NCI-H146 (cell line): ENCODE results near the gene CNTD1.

Source experiments
- DNase-seq: peaks from one replicate; lab custom pipeline; 2025; lab: John Stamatoyannopoulos, UW

Gene CNTD1

DNA sequence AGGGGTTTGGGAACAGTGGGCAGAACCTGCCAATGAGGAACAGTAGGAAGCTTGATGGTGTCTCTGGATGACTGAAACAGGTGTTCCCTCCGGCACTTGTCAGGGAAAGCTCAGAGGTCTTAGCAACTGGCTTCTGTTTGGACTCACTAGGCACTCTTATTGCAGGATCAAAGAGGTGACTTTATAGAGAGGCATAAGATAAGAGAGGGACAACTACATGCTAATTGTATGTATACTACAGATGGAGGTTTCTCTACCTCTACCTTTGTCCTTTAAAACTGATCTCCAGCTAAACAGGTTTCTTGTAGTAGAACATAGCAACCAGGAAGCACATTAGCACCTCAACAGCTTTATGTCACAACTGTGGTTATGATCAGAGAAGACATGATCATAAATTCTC is 7.6 kb downstream of the CNTD1 start:
- no peak for DNase-seq

DNA sequence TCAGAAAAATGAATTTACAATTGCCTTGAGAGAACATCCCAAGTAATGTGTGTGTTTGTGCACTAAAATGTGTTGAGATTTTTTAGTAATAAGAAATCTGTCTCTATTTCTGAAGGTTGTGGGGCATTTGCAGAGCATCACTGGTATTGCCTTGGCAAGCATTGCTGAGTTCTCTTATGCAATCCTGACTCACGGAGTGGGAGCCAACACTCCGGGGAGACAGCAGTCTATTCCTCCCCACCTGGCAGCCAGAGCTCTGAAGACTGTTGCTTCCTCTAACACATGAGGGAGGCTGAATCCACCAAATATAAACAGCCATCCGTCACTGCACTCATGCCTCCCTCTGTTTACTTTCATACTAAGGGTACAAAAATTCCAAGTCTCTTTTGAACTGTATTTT is 10.6 kb downstream of the CNTD1 start:
- no peak for DNase-seq

DNA sequence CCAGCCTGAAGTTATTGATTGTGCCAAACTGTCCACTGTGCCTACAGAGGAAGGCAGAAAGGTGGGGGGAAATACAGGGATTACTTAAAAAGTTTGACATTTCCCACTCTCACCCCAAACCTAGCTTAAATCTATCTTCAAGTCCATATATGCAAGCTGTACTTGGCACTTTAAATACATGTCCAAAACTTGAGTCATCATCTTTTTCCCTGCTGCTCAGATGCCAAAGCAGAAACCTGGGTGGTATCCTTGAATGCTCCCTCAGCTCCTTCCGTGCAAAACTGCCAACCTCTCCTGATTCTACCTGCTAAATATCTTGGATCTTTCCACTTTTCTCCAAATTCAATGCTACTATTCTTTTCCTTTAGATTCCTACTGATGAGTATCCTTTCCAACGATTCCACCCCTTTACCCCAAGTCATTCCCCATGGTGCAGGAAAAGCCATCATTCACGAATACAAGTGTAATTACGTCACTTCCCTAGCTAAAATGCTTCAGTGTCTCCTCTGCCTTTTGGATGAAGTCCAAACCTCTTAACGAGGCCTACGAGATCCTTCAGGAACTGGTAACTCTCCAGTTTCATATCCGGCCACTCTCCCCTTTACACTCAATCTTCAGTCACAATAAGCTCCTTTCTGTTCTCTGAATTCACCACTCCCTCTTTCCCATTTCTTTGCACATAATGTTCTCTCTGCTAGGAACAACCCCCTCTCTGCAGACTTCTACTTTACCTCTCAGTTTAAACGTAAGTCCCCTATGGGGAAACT is 16.2 kb downstream of the CNTD1 start:
- DNase-seq = no peak

DNA sequence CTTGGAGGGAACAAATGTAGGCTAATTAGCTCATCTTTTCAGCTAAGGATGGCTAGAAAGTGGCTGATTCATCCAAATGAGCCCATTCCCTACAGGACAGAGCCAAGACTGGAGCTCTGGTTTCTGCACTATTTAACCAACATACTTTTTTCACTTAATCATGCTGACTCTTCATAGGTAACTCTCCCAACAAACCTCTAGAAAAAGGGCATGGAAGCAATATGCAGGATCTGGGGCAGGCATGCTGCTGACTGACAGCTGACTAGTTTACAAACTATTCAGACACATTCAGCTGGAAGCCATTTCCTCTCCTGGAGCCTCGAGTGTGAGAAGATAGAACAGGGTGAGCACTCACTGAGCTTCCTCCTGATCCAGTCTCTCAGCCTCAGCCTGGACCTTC is 19.2 kb downstream of the CNTD1 start:
- no peak for DNase-seq

DNA sequence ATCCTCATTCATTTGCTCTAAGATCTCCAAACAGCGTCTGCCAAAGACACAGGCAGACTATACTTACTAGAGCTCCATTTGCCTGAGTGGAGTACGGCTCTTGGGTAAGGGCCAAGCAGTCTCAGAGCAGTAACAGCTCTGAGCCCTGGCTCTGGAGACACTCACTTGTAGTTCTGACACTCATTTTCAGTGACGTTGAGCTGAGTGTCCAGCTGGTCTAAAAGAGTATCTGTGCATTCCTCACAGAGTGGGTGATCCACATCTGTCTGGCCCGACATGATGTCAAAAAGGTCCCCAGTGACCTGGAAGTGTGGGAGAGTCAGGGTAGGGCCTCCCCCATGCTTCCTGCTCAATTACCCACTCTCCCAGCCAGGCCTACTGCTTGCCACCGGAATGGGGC is 19.7 kb downstream of the CNTD1 start:
- no peak for DNase-seq

DNA sequence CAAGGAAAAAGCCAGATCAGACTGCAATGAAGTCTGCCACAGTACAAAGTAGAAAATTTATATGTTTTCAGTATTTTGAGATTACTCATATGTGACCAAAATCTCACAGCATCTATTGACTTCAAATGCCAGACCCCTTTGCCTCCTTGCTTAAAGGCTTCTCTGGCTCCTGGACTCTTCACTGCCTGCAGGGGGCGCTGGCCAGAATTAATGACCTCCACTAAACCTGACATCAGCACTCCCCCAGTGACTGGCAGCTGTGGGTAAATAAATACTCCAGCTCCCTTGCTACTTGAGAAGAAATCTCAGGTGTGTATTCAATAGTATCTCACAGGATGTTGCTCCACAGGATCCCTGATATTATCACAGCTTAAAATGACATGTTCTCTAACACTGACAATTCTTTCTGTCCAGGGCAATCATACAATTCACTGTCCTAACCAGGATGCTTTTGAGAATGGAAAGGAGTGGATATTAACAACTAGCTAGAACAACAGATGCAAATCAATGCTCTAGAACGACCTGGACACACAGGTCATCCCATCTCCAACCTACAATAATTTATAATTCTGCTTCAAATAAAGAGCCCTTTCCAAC is 21.4 kb downstream of the CNTD1 start:
- peak; percentile 74 for DNase-seq

DNA sequence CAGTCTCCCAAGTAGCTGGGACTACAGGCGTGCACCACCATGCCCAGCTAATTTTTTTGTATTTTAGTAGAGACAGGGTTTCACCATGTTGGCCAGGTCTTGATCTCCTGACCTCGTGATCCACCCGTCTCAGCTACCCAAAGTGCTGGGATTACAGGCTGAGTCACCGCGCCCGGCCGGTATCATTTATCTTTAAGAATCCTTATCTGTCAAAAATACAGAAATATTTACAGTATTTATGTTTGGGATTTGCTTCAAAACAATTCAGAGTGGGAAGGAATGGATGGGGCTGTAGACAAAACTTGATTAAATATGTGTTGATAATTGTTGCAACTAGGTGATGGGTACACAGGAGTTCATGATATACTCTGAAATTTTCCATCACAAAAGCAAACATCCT is 22.5 kb downstream of the CNTD1 start:
- DNase-seq = no peak

DNA sequence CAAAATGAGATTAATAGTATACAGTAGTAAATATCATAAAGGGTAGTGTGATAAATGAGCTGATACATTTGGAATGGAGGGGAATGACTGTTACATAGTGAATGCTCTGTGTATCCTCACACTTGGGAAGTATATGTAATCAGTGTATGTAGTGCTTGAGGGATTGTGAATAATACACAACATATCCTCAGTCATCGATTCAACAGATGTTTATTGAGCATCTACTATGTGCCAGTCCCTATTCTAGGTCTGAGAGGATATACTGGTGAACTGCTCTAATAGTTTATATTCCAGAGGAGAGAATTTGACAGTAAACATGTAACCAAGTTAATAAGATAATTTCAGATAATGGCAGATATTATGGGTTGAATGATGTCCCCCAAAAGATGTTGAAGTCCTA is 28.8 kb downstream of the CNTD1 start:
- DNase-seq = no peak

DNA sequence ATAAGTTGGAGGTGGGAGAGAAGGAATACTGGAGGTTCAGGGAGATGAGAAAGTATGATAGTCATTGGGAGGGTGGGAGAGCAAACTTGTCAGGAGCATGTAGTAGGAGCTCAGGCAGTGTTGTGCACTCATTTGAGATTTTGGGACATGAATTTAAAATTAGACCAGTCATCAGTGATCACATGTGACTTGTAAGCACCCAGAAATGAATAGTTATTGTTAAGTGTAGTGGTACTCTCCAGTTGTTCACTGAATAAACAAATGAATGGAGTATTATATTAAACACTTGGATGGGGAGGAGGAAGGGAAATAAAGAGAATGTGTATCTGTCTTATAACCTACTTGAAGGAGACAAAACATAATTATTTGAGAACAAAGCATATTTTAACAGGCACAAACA is 32.3 kb downstream of the CNTD1 start:
- no peak for DNase-seq

DNA sequence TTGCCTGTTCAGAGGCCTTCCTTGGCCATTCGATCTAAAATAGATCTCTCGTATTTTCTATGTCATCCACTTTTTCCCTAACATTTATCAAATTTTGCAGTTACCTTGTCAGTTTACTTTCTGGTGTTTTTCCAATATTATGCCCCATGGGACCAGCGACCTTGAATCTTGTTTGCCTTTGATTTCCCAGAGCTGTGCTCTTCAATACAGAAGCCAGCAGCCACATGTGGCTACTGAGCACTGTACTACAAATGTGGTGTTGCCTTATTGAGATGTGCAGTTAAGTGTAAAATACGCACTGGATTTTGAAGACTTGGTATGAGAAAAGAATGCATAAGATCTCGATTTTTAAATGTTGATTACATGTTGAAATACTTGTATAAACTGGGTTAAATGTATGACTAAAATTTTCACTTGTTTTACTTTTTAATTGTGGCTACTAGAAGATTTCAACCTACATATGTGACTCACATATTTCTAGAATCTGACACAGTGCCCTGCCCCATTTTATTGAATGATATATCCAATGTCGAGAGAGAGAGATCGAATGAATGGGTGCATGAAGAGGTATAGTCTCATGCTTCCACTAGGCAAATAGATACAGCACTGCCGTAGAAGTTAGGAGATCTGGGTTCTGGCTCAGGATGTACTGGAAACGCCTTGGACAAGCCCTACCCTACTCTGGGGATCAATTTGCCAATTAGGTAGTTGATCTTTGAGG is 33.7 kb downstream of the CNTD1 start:
- peak; percentile 43 for DNase-seq

DNA sequence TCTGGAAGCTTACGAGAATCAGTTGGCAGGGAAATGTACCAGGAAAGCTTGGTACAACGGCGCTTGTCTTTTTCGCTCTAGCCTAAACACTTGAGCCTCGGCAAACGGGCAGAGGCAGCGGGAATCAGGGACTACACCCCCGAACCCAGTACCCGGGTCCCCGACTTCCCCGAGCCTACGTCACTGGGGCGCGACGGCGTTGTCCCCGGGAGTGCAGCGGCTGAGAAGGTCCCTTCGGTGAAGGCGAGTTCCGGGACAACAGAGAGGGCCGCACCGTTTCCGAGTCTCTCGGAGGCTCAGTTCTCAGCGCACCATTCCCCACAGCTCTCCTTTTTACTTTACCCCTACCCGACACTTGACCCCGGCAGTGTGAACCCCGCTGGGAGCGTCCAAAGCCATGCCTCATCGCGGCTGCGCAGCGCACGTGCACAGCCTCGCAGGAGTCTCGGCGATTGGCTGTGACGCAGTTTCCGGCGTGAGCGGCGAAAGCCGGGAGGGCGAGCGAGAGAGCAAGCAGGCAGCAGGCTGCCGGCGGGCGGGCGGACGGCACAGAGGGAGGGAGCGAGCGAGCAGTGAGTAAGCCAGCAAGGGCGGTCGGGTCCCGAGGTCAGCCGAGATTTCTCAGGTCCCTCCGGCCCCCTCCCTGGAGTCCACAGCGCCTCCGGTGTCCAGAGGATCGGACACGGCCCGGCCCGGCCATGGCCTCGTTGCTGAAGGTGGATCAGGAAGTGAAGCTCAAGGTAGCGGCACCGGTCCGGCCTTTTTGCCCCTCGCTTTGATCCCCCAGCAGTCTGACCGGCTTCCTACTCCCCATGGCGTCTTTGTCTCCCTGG is 34.5 kb downstream of the CNTD1 start, which contains the start of gene PSME3:
PSME3 (plus strand) TSS at position 464 of the 833 bp plus-strand sequence; CDS start at position 699, 235 bp downstream.
- DNase-seq = peak; percentile 88

DNA sequence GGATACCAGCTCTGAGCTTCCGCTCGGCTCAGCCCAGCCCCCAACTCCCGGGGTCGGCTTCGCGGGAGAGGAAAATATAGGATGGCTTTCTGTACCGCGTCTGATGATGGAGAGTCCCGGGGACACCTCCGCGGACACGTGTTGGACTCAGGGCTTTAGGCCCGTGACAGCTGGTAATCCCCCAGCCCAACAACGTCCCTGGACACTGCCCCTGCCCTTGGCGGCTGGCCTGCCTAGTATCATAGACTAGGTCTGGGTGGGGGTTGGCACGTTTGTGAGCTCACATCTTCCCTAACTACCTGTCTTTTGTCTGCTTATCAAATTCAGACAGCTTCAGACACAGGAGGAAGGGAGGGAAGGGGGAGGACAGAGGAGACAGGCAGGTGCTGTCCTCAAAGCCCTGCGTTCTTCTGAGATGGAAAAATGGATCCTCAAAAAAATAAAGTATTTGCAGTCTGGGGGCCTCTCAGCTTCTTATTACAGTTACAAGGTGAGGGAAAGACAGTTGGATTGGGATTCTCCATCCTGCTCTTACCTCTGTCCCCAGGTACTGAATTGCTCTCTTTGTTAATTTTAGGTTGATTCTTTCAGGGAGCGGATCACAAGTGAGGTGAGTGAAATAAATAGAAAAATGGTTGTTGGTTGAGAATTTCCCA is 35.2 kb downstream of the CNTD1 start:
- DNase-seq = peak; percentile 71

DNA sequence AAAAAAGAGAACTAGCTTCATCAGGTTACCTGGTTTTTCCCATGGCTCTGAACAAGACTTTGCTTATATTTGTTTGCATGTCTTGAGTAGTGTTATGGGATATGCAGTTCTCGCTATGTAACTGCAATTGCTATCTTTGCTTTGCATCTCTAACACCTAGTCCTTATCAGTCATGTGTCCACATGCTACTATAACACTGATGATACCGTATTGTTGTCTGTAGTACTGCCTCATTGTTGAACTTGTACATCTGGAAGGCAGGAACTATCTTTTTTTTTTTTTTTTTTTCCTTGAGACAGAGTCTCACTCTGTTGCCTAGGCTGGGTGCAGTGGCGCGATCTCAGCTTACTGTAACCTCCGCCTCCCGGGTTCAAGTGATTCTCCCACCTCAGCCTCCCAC is 37.1 kb downstream of the CNTD1 start:
- DNase-seq = no peak

DNA sequence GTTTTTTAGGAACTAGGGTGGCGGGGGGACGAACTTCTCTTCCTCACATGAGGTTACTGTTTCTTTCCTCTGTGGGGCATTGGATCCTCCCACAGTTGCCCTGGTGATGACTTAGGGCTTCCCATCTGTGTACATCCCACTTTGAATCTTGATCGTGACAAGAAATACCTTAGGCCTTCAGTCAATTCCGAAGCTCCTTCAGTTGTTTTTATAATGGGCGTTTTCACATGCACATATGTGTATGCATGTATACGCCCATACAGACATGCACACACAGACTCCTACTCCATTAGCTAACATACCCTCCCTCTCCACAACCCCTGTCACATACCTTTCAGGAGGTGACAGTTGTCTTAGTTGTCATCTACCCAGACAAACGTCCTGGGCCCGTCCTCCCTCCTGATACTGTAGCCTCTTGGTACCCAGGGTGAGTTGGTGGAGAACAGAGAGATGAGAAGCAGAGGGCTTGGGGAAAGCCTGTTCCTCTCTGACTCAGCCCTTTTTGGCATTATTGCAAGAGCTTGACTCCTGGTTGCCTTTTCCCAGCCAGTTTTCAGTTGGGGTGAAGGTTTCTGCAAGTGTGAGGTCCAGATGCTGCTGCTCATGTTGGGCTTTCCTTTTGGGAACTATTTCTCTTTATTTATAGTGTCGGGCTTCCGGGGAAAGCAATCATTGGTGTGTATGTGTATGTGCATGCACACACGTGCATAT is 43.5 kb downstream of the CNTD1 start:
- DNase-seq = no peak

DNA sequence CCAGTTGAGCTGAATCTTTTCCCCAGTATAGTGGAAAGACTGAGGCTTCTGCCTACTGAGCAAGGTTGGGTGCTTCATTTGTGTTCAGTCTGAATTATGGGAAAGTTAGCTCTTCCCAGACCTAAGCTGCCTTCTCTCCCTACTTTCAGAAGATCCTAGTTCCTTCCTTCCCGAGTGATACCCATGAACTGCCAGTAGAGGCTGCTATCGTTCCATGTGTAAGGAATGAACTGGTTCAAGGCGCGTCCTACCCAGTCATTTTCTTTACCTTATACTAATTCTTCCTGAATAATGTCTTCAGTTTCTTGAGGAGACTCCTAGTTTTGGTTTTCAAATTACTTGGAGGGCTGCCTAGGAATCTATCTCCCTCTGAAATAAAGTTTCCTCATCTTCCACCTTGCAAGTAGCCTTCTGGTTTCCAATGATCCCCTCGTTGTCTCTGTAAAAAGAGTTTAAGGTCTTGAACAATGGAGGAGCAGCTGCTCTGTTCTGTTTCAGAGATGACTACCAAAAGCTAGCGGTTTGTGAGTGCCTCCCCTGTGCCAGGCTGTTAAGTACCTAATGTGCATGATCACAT is 44.8 kb downstream of the CNTD1 start:
- peak; percentile 43 for DNase-seq

DNA sequence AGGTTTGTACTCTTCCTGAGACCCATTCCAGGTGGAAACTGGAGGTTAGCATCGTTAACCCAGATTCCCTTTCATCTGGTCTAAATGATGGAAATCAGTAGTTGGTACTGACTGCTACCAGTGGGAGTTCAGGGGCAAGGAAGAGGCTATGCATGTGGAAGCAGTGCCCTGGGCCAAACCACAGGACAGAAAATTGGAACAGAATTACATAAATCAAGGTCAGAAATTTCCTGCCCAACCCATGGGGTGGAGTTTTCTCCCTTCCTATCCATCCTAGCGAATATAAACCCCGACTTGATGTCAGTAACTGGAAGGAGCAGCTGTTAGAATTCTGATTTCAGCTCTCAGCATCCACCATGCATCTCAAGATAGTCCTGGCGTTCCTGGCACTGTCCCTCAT is 45.6 kb downstream of the CNTD1 start, which contains the start of gene AOC2:
AOC2 (plus strand) TSS at position 310 of the 400 bp plus-strand sequence; CDS start at position 357, 47 bp downstream.
- no peak for DNase-seq

DNA sequence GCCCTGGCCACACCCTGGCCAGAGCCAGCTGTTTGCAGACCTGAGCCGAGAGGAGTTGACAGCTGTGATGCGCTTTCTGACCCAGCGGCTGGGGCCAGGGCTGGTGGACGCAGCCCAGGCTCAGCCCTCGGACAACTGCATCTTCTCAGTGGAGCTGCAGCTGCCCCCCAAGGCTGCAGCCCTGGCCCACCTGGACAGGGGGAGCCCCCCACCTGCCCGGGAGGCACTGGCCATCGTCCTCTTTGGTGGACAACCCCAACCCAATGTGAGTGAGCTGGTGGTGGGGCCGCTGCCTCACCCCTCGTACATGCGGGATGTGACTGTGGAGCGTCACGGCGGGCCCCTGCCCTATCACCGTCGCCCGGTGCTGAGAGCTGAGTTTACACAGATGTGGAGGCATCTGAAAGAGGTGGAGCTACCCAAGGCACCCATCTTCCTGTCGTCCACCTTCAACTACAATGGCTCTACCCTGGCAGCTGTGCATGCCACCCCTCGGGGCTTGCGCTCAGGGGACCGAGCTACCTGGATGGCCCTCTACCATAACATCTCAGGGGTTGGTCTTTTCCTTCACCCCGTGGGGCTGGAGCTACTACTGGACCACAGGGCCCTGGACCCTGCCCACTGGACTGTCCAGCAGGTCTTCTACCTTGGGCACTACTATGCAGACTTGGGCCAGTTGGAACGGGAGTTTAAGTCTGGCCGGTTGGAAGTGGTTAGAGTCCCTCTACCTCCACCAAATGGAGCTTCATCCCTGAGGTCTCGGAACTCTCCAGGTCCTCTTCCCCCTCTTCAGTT is 46.3 kb downstream of the CNTD1 start:
- no peak for DNase-seq

DNA sequence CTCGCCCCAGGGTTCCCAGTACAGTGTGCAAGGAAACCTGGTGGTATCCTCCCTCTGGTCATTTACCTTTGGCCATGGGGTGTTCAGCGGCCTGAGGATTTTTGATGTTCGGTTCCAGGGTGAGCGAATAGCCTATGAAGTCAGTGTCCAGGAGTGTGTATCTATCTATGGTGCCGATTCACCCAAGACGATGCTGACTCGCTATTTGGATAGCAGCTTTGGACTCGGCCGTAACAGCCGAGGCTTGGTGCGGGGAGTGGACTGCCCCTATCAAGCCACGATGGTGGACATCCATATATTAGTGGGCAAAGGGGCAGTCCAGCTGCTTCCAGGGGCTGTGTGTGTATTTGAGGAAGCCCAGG is 46.9 kb downstream of the CNTD1 start:
- no peak for DNase-seq

DNA sequence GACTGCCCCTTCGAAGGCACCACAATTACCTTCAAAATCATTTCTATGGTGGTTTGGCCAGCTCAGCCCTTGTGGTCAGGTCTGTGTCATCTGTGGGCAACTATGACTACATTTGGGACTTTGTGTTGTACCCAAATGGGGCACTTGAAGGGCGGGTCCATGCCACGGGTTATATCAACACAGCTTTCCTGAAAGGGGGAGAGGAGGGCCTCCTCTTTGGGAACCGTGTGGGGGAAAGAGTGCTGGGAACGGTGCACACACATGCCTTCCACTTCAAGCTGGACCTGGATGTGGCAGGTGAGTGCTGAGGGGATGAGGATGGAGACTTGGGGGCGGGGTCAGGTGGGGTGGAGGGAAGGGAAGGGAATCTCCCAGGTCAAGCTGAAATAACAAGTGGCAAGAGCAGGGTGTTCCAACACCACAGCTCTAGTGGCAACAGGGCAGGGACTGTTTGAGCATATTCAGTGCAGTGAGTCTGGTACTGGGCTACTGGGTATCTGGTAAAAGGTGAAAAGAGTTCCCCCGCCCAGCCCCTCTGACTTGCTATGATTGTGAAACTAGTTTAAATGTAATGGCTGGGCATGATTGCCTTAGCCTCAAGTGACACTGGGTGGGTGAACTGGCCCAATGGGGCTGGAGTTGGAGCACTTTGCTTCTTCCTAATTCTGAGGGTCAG is 47.4 kb downstream of the CNTD1 start:
- no peak for DNase-seq
